Mucosa of descending colon (tissue), 3 donors: ENCODE results near the gene MCM6. TPM values are rescaled to one million over a fixed set of nuclear protein-coding genes. Genes with fewer than 3 reads are reported as not detected.

Source experiments
- ATAC-seq: fragments of 200-7000 bp; cut with Tn5 transposase; one replicate; pipeline ENCODE4 v1.9.1; 2020; ENCODE audit warnings: mild to moderate bottlenecking, moderate library complexity
- DNase-seq, 3 donors: peaks; one replicate each; pipeline ENCODE4 v3.0.0-alpha.2; 2020
- H3K36me3 ChIP-seq: fragments of 200-600 bp; one replicate; pipeline ENCODE4 v1.8.0; 2021; ENCODE audit warnings: low read depth, mild to moderate bottlenecking
- H3K4me1 ChIP-seq: fragments of 200-600 bp; one replicate; pipeline ENCODE4 v1.8.0; 2021; ENCODE audit warnings: low read depth, mild to moderate bottlenecking
- H3K4me3 ChIP-seq: fragments of 200-600 bp; one replicate; pipeline ENCODE4 v1.8.0; 2021; ENCODE audit warnings: mild to moderate bottlenecking
- H3K9me3 ChIP-seq: fragments of 200-600 bp; one replicate; pipeline ENCODE4 v1.8.0; 2021; ENCODE audit warnings: mild to moderate bottlenecking
- CTCF ChIP-seq: fragments of 200-600 bp; IDR thresholded peaks from one replicate; pipeline ENCODE4 v1.8.0; 2022; ENCODE audit warnings: antibody characterized with exemption, mild to moderate bottlenecking
- intact Hi-C, 2 donors: fragments of 100-400 bp; cut with DNase I in 1 of 2; cut with micrococcal nuclease in 1 of 2; formaldehyde crosslinking; loops; one replicate each; pipeline versions ENCODE4 v1.11.0 to v1.11.1; 2022; cut with DNase I, micrococcal nuclease
- total RNA-seq, 3 donors: library from RNA; stranded (reverse); fragmentation: NEBNext Ultra II Directional in 2 of 3; extraction: Animal tissue kit (Norgen Biotek cat#: 25700) in 2 of 3; gene quantifications; one replicate each; pipeline versions ENCODE4 v1.2.1 to v1.2.4, GENCODE V29; 2021 to 2023
- donor health status: DM: no; HTN: no; CAD: no; lungs with moderate emphysema.
- donor health status: DM: no; HTN: no; CAD: no.
- donor health status: DM: no; HTN: yes; CAD: no.

The MCM6 gene
- total RNA-seq, 3 donors from 2014 or later = 8.4 to 19.8 (median 8.9) TPM

GRCh38 chr2:135863233-135863632 lies 13.0 kb downstream of the MCM6 start:
- Histone ChIP-seq H3K36me3 (no peaks in the 10 kb centered on the region), H3K4me3 (no peak overlapping the region), H3K9me3 (no peaks in the 10 kb centered on the region), H3K4me1 (no peaks in the 10 kb centered on the region)
- DNase-seq (no peak), ATAC-seq (no peak)
- intact Hi-C loops = no loop called here
- TF ChIP-seq CTCF = no peak

GRCh38 chr2:135862718-135863117 lies 13.5 kb downstream of the MCM6 start:
- intact Hi-C loops = no loop called here
- TF ChIP-seq CTCF = no peak
- DNase-seq (no peak), ATAC-seq (no peak)
- no peaks in the 10 kb centered on the region for H3K36me3 ChIP-seq
- H3K4me3 ChIP-seq = no peak overlapping the region
- no peaks in the 10 kb centered on the region for H3K9me3 ChIP-seq
- no peaks in the 10 kb centered on the region for H3K4me1 ChIP-seq

- intact Hi-C loops = no loop called here
- no peak for TF ChIP-seq CTCF
- no peaks in the 10 kb centered on the region for H3K9me3 ChIP-seq
- DNase-seq (no peak), ATAC-seq (no peak)
- H3K4me3 ChIP-seq = no peak overlapping the region
- H3K4me1 ChIP-seq = no peaks in the 10 kb centered on the region
- H3K36me3 ChIP-seq = no peaks in the 10 kb centered on the region
Measured at GRCh38 chr2:135853401-135853800, 22.8 kb downstream of the MCM6 start.

GRCh38 chr2:135851858-135852257 lies 24.4 kb downstream of the MCM6 start:
- no peaks in the 10 kb centered on the region for H3K4me1 ChIP-seq
- no peak for TF ChIP-seq CTCF
- ATAC-seq (no peak), DNase-seq (no peak)
- no peak overlapping the region for H3K4me3 ChIP-seq
- no peaks in the 10 kb centered on the region for H3K9me3 ChIP-seq
- intact Hi-C loops = no loop called here
- H3K36me3 ChIP-seq = no peaks in the 10 kb centered on the region

- DNase-seq (no peak), ATAC-seq (no peak)
- no peaks in the 10 kb centered on the region for H3K36me3 ChIP-seq
- no peaks in the 10 kb centered on the region for H3K9me3 ChIP-seq
- H3K4me3 ChIP-seq = no peak overlapping the region
- TF ChIP-seq CTCF = no peak
- intact Hi-C loops = no loop called here
- H3K4me1 ChIP-seq = no peaks in the 10 kb centered on the region
Measured at GRCh38 chr2:135850892-135851668, 25.2 kb downstream of the MCM6 start.
